Stromal cell of bone marrow (primary cell): ENCODE data around the gene ERBB2.
"Not testable (repeated sequence)": the region's sequence is repeated elsewhere in the genome, so short reads cannot be mapped to it uniquely, and the experiment has no call there.

ENCODE experiments used
- DNase-seq: peaks from one replicate; pipeline ENCODE4 v3.0.0-alpha.2; 2012; ENCODE audit warnings: low read depth

ERBB2 gene

GRCh38 chr17:39763051-39763820 lies 63.4 kb downstream of the ERBB2 start:
- no peak for DNase-seq

GRCh38 chr17:39764171-39764570 lies 64.3 kb downstream of the ERBB2 start:
- DNase-seq = not testable (repeated sequence)

- DNase-seq = no peak
Observed at GRCh38 chr17:39765175-39765574, 65.3 kb downstream of the ERBB2 start.

GRCh38 chr17:39765766-39766165 lies 65.9 kb downstream of the ERBB2 start:
- DNase-seq = no peak

GRCh38 chr17:39767147-39767546 lies 67.3 kb downstream of the ERBB2 start:
- DNase-seq = no peak

- no peak for DNase-seq
Observed at GRCh38 chr17:39769974-39770587, 70.2 kb downstream of the ERBB2 start.

GRCh38 chr17:39772415-39772814 lies 72.6 kb downstream of the ERBB2 start:
- no peak for DNase-seq

- no peak for DNase-seq
Observed at GRCh38 chr17:39772987-39773934, 73.4 kb downstream of the ERBB2 start.

GRCh38 chr17:39774047-39774446 lies 74.2 kb downstream of the ERBB2 start:
- DNase-seq = no peak

GRCh38 chr17:39775031-39775430 lies 75.2 kb downstream of the ERBB2 start:
- DNase-seq = no peak

GRCh38 chr17:39776252-39776651 lies 76.4 kb downstream of the ERBB2 start:
- no peak for DNase-seq

GRCh38 chr17:39777534-39778365 lies 77.9 kb downstream of the ERBB2 start:
- no peak for DNase-seq
